HG02610 (cell line): Measurements from ENCODE around the gene RWDD1.

Source experiments
- ATAC-seq: cut with Tn5 transposase; IDR thresholded peaks from one replicate; pipeline ENCODE4 v1.9.1; 2021; ENCODE audit warnings: mild to moderate bottlenecking, moderate library complexity; ENCODE audit not compliant: unreplicated experiment

The RWDD1 gene

GRCh38 chr6:116570856-116571682 is at the start of gene RWDD1:
TSS of gene RWDD1 (plus strand) at chr6:116571504. CDS start at chr6:116571583, 79 bp downstream.
- ATAC-seq: peak; percentile 95

GRCh38 chr6:116522896-116523295 is 48.4 kb upstream of the RWDD1 start:
- ATAC-seq: no peak

GRCh38 chr6:116524236-116524635 is 47.1 kb upstream of the RWDD1 start:
- no peak for ATAC-seq

- no peak for ATAC-seq
These were observed 43.2 kb upstream of the RWDD1 start for GRCh38 chr6:116528133-116528532.

GRCh38 chr6:116528780-116529179 is 42.5 kb upstream of the RWDD1 start:
- ATAC-seq: no peak

- no peak for ATAC-seq
These were observed 41.6 kb upstream of the RWDD1 start for GRCh38 chr6:116529466-116530290.

GRCh38 chr6:116530436-116530835 is 40.9 kb upstream of the RWDD1 start:
- no peak for ATAC-seq

GRCh38 chr6:116531675-116532570 is 39.4 kb upstream of the RWDD1 start:
- peak; percentile 65 for ATAC-seq

- no peak for ATAC-seq
These were observed 37.9 kb upstream of the RWDD1 start for GRCh38 chr6:116533233-116533957.

GRCh38 chr6:116535109-116535508 is 36.2 kb upstream of the RWDD1 start:
- no peak for ATAC-seq

GRCh38 chr6:116536216-116536621 is 35.1 kb upstream of the RWDD1 start:
- ATAC-seq: no peak

GRCh38 chr6:116542426-116542825 is 28.9 kb upstream of the RWDD1 start:
- ATAC-seq: no peak

GRCh38 chr6:116543149-116543548 is 28.2 kb upstream of the RWDD1 start:
- ATAC-seq: no peak

GRCh38 chr6:116545651-116546050 is 25.7 kb upstream of the RWDD1 start, which contains the start of gene TRAPPC3L:
TSS of gene TRAPPC3L (minus strand) at chr6:116545684. CDS start at chr6:116545514, 170 bp downstream.
- ATAC-seq: no peak

- no peak for ATAC-seq
These were observed 23.9 kb upstream of the RWDD1 start for GRCh38 chr6:116547358-116547757.

- no peak for ATAC-seq
These were observed 20.5 kb upstream of the RWDD1 start for GRCh38 chr6:116550796-116551195.

- ATAC-seq: no peak
These were observed 17.9 kb upstream of the RWDD1 start, which contains the start of gene CALHM4 for GRCh38 chr6:116553451-116553850. TSS of gene CALHM4 (plus strand) at chr6:116553751. CDS start at chr6:116553794, 43 bp downstream.

- no peak for ATAC-seq
These were observed 15.2 kb upstream of the RWDD1 start for GRCh38 chr6:116556065-116556464.

- no peak for ATAC-seq
These were observed 14.4 kb upstream of the RWDD1 start for GRCh38 chr6:116556814-116557415.

GRCh38 chr6:116557893-116558292 is 13.4 kb upstream of the RWDD1 start:
- no peak for ATAC-seq
